Skeletal muscle satellite cell (primary cell): Measurements from ENCODE around the gene CHCHD1.

Experiments
- H3K27me3 ChIP-seq: 2 replicates; pipeline ENCODE4 v1.7.0; 2013; ENCODE audit warnings: low read length; ENCODE audit not compliant: control insufficient read depth, insufficient read depth
- H3K36me3 ChIP-seq: 2 replicates; pipeline ENCODE4 v1.7.0; 2013; ENCODE audit warnings: mild to moderate bottlenecking, control low read depth, low read length; ENCODE audit not compliant: insufficient read depth
- H3K4me1 ChIP-seq: 2 replicates; pipeline ENCODE4 v1.7.0; 2013; ENCODE audit warnings: low read length; ENCODE audit not compliant: control insufficient read depth, insufficient read depth
- H3K4me2 ChIP-seq: 2 replicates; pipeline ENCODE4 v1.7.0; 2013; ENCODE audit warnings: mild to moderate bottlenecking, low read length
- H3K4me3 ChIP-seq: 2 replicates; pipeline ENCODE4 v1.7.0; 2013; ENCODE audit warnings: low read length
- H3K9ac ChIP-seq: 2 replicates; pipeline ENCODE4 v1.7.0; 2013; ENCODE audit warnings: mild to moderate bottlenecking, low read depth, low read length, moderate library complexity
- H3K9me3 ChIP-seq: replicated peaks from 2 replicates; pipeline ENCODE4 v1.7.0; 2013; ENCODE audit warnings: mild to moderate bottlenecking, control low read depth, low read length

CHCHD1 gene

GRCh38 chr10:73796766-73797165 lies 14.9 kb downstream of the CHCHD1 start:
- Histone ChIP-seq H3K4me1 (no peaks in the 10 kb centered on the region), H3K4me2 (no peak overlapping the region), H3K36me3 (peaks cover 81% of the 10 kb centered on the region), H3K27me3 (no peaks in the 10 kb centered on the region), H3K4me3 (no peak overlapping the region), H3K9me3 (no peaks in the 10 kb centered on the region), H3K9ac (no peak overlapping the region)

GRCh38 chr10:73797324-73798025 lies 15.6 kb downstream of the CHCHD1 start:
- Histone ChIP-seq H3K9ac (no peak overlapping the region), H3K4me1 (no peaks in the 10 kb centered on the region), H3K36me3 (peaks cover 82% of the 10 kb centered on the region), H3K4me3 (no peak overlapping the region), H3K4me2 (no peak overlapping the region), H3K9me3 (no peaks in the 10 kb centered on the region), H3K27me3 (no peaks in the 10 kb centered on the region)

- H3K9ac ChIP-seq, result no peak overlapping the region
- no peaks in the 10 kb centered on the region for H3K9me3 ChIP-seq
- no peak overlapping the region for H3K4me2 ChIP-seq
- no peaks in the 10 kb centered on the region for H3K27me3 ChIP-seq
- H3K36me3 ChIP-seq, result peaks cover 80% of the 10 kb centered on the region
- no peaks in the 10 kb centered on the region for H3K4me1 ChIP-seq
- H3K4me3 ChIP-seq, result no peak overlapping the region
These were observed 16.2 kb downstream of the CHCHD1 start for GRCh38 chr10:73798087-73798486.

GRCh38 chr10:73798927-73799560 lies 17.2 kb downstream of the CHCHD1 start:
- Histone ChIP-seq H3K9me3 (no peaks in the 10 kb centered on the region), H3K36me3 (peaks cover 80% of the 10 kb centered on the region), H3K9ac (no peak overlapping the region), H3K4me1 (no peaks in the 10 kb centered on the region), H3K4me3 (no peak overlapping the region), H3K4me2 (no peak overlapping the region), H3K27me3 (no peaks in the 10 kb centered on the region)

- Histone ChIP-seq H3K9me3 (no peaks in the 10 kb centered on the region), H3K4me3 (no peak overlapping the region), H3K4me2 (no peak overlapping the region), H3K36me3 (peaks cover 76% of the 10 kb centered on the region), H3K4me1 (no peaks in the 10 kb centered on the region), H3K27me3 (no peaks in the 10 kb centered on the region), H3K9ac (no peak overlapping the region)
These were observed 18.2 kb downstream of the CHCHD1 start for GRCh38 chr10:73799899-73800559.

DNA sequence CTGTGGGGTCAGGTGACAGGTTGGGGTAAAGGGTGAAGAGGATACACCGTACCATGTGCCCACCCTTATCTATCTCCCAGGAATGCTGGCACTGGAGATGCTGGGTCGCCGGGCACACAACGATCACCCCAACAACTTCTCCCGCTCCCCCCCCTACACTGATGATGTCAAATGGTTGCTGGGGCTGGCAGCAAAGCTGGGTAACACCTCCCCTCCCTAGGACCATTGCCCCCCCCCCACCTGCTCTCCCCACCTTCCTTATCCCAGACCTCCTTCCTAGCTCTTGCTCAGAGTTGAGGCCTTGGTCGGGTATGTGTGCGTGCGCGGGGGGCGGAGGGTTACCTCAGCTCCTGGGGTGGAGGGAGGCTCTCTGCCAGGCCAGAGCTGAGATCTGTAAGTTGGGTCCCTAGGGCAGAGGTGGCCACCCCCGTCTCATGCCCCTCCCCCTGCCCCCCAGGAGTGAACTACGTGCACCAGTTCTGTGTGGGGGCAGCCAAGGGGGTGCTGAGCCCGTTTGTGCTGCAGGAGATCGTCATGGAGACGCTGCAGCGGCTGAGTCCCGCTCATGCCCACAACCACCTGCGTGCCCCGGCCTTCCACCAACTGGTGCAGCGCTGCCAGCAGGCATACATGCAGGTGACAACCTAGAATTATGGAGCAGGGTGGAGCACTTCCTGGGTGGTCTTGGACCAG lies 18.9 kb downstream of the CHCHD1 start:
- Histone ChIP-seq H3K36me3 (peaks cover 74% of the 10 kb centered on the region), H3K27me3 (no peaks in the 10 kb centered on the region), H3K9ac (no peak overlapping the region), H3K4me2 (no peak overlapping the region), H3K4me1 (no peaks in the 10 kb centered on the region), H3K9me3 (no peaks in the 10 kb centered on the region), H3K4me3 (no peak overlapping the region)

- Histone ChIP-seq H3K4me2 (no peak overlapping the region), H3K27me3 (no peaks in the 10 kb centered on the region), H3K36me3 (peaks cover 80% of the 10 kb centered on the region), H3K9me3 (no peaks in the 10 kb centered on the region), H3K4me3 (no peak overlapping the region), H3K4me1 (no peaks in the 10 kb centered on the region), H3K9ac (no peak overlapping the region)
These were observed 19.4 kb downstream of the CHCHD1 start for GRCh38 chr10:73801253-73801590.

DNA sequence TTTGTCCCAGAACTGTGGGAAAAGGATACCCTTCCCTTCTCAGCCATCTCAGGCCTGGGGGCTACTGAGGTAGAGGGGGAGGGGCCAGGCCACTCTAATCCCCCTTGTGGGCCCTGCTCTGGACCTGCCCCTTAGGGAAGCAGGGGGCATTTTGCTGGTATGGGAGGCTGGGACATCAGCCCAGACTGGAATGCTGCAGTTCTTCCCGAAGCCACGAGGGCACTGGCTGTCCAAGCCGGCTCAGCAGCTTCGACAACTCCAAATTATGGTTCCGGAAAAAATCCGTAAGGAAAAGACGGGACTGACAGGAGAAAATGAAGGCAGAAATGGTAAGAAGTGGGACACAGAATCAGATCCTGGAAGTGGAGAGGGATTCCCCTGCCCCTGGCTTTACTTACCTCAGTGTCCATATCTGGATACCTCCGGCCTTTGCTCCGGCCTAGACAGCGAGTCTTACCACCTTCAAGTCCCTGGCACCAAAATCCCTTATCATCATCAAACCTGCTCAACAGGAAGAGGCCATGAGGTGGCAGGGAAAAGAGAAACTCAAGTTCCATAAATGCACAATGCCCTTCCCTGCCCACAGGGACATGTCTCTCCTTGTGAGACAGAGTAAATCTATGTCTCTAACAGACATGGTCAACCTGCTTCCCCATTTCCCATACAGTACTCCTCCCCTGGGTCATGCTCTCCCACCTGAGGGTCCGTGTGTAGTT lies 20.6 kb downstream of the CHCHD1 start:
- H3K36me3 ChIP-seq, result peaks cover 82% of the 10 kb centered on the region

GRCh38 chr10:73803680-73804286 lies 21.9 kb downstream of the CHCHD1 start:
- H3K27me3 ChIP-seq, result no peaks in the 10 kb centered on the region
- H3K36me3 ChIP-seq, result peaks cover 82% of the 10 kb centered on the region
- H3K4me2 ChIP-seq, result no peak overlapping the region
- no peaks in the 10 kb centered on the region for H3K9me3 ChIP-seq
- H3K4me3 ChIP-seq, result no peak overlapping the region
- no peaks in the 10 kb centered on the region for H3K4me1 ChIP-seq
- no peak overlapping the region for H3K9ac ChIP-seq

More for the DNA sequence above, 20.6 kb downstream of the CHCHD1 start:
- no peaks in the 10 kb centered on the region for H3K27me3 ChIP-seq
- no peaks in the 10 kb centered on the region for H3K4me1 ChIP-seq
- H3K4me3 ChIP-seq, result no peak overlapping the region
- H3K4me2 ChIP-seq, result no peak overlapping the region
- no peak overlapping the region for H3K9ac ChIP-seq
- no peaks in the 10 kb centered on the region for H3K9me3 ChIP-seq

- Histone ChIP-seq H3K4me1 (peaks cover 5% of the 10 kb centered on the region), H3K9me3 (no peaks in the 10 kb centered on the region), H3K9ac (no peak overlapping the region), H3K4me2 (no peak overlapping the region), H3K36me3 (peaks cover 66% of the 10 kb centered on the region), H3K27me3 (no peaks in the 10 kb centered on the region), H3K4me3 (no peak overlapping the region)
These were observed 24.5 kb downstream of the CHCHD1 start for GRCh38 chr10:73806176-73806950.
